SKM-1 (cell line): Measurements from ENCODE around the gene CDK12.

Source experiments
- DNase-seq: peaks from one replicate; lab custom pipeline; 2025; ENCODE audit not compliant: unreplicated experiment; lab: John Stamatoyannopoulos, UW

The CDK12 gene

GRCh38 chr17:39548494-39549225 is 87.4 kb downstream of the CDK12 start:
- DNase-seq, result no peak

GRCh38 chr17:39549747-39550573 is 88.7 kb downstream of the CDK12 start:
- DNase-seq, result no peak

DNA sequence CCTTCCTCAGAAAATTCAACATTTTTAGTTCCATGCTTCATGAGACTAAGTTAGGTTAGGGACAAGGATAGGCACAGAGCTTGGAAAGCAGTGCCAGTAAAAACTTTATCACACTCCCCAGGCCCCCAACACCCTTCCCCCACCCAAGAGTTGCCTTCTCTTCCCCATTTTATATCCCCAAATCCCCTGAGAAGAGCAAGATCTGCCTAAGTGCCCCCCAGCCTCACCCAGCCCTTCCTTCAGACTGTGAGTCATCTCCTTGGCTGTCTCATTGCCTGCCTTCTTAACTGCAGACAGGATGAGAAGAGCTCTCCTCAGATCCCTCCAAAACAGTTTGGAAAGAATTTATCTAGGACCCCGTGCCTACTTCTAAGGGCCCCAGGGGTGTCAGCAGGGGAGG is 90.6 kb downstream of the CDK12 start:
- DNase-seq, result no peak

DNA sequence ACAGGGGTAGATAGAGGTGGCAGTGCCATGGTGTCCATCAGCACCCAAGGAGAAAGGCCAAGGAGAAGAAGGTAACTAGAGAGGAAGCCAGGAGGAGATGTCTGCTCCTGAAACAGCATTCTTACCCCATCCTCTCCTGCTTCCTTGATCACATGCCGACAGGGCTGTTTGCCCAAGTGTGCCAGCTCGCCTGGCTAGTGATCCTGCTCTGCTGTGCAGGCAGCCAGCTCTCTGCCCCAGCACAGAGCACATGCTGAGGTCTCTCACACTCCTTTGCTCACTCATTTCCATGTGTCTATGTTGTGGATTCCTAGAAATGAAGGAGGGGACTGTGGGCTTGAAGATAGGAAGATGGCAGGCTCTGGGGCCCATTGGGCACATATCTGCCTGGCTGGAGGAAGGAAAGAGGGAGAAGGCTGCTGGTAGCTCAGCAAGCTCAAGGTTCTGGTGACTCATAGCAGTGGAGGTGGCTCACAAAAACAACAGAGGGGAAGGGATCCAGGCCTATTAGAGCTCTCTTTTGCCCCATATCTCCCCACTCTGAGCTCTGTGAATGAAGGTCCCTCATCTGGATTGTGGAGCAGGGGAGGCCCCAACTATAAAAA is 92.2 kb downstream of the CDK12 start:
- no peak for DNase-seq

- no peak for DNase-seq
Observed at GRCh38 chr17:39555368-39555767, 94.1 kb downstream of the CDK12 start.

DNA sequence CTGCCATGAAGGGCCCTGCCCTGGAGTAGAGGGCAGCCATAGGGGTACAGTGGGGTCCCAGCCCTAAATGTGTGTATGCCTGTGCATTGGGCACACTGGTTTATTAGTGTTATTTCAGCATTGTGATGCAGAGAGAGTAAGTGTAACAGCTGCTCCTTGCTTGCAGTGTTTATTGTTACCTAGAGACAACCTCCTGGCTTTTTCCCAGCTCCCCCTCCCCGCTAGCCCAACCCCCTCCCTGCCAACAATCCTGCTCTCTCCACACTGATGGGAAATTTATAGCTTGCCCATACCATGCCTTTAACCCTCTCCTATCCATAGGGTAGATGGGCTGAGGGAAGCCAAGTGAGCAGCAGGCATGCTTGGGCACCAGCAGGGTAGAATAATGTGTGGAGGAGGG is 95.1 kb downstream of the CDK12 start:
- DNase-seq, result no peak

GRCh38 chr17:39562395-39562794 is 101.1 kb downstream of the CDK12 start:
- no peak for DNase-seq

- DNase-seq, result no peak
Observed at GRCh38 chr17:39562976-39563375, 101.7 kb downstream of the CDK12 start.

- no peak for DNase-seq
Observed at GRCh38 chr17:39563476-39563875, 102.2 kb downstream of the CDK12 start.

DNA sequence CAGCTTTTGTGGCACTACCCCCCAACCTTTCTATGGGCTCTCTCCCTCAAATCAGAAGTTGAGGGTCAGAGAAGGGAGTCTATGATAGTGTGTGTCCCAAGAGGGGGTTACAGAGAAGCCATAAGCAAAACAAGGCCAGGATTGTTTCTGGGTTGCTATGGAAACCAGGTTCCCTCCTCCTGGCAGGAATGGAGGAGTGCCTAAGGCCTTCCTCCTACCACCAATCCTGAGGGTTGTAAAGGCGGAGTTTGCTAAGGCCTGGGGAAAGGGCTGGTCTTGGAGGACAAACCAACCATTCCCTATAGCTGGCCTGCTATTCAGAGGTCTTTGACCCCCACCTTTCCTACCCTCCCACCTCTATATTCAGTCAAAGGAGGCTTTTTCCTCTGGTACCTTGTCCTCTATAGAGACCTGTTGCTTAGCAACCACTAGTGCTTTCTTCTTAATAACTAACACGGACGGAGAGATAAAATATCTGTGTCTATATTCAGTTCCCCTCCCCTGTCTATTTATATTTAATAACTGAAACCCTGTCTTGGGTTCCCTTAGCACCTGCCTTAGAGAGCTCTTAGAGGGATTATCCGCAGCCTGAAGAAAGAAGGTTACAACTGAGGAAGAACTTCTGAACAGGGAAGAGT is 103.0 kb downstream of the CDK12 start:
- DNase-seq, result no peak

DNA sequence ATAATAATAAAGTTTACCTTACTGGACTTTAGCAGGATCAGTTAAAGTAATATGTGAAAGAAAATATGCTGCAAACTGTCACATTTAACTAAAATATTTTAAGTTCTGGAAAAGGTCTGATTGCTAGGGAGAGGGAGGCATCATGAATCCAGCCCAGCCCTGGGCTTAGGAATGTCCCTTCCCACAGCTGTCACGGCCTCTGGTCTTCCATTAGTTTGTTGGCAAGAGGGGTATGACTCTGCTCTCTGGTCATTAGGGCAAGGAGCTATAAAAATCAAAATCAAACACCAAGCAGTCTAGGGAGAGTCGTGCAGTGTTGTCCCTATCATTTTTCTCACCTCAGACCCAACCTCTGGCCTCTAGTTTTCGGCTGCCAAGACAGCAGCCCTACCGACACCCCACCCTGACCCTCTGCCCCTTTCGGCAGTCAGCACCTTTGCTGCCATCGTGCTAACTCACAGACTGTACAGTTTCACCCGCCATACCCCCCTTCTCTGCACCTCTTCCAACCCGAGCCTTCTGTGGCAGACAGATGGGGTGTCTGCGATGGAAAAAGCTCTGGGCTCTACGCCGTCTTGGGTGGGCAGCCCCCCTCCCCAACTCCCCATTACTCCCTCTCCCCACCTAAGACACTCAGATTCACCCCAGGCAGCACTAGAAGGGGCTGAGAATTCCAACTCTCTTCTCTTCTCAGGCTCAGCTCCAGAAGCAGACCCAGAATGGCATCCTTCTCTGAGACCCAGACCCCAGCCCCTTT is 105.0 kb downstream of the CDK12 start:
- no peak for DNase-seq

GRCh38 chr17:39568702-39569101 is 107.4 kb downstream of the CDK12 start:
- DNase-seq, result no peak

DNA sequence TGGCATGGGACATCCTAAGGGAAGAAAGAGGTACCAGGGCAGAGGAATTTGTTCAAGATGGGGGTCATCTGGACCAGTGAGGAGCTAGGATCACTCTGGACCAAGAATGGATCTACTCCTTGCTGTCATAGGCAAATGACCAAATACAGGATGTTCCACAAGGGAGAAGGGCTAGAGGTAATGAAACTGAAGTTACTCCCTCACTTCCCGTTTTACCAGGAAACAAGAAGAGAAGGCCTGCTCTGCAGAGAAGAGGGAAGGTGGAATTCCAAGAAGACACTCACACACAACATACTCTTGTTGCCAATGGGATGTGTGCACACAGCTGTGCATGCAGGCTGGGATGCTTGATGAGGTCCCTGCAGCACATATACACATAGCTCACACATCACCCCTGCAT is 107.8 kb downstream of the CDK12 start:
- DNase-seq, result no peak

DNA sequence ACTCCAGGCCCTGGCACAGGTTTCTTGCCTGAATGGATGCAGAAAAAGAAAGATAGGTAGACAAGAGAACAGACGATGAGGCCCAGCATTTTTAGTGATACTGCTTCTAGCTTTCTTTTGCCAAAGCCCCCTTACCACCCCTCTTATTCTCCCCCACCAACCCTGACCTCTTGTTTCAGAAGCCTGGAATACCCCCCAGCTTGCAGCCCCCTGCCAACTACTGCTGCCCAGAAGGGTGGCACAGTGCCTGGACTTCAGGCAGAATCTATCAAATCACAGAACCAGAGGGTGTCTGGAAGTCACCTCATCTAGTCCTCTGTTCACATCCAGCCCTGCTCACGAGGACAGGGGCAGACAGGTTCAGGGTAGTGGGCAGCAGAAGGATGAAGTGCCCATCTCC is 110.8 kb downstream of the CDK12 start:
- no peak for DNase-seq

GRCh38 chr17:39573447-39574298 is 112.4 kb downstream of the CDK12 start:
- DNase-seq, result no peak

- no peak for DNase-seq
Observed at GRCh38 chr17:39576187-39576586, 114.9 kb downstream of the CDK12 start.

DNA sequence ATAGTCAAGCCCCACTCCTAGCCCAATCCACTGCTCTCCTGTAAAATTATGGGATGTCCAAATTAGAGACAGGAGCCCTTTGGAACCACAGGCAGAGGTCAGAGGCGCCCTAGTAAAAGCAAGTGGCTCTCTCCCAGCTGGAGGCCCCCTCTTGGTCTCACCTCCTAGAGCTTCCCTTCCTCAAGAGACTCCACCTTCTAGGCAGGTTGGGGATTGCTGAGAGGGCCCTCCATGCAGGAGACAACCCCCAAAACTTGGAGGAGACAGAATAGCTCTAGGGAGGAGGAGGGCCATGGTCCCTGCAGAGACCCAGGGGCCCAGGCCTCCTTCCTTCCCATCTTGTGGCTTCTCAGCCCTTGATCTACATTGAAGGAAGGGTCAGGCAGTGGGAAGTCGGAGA is 117.0 kb downstream of the CDK12 start:
- no peak for DNase-seq

DNA sequence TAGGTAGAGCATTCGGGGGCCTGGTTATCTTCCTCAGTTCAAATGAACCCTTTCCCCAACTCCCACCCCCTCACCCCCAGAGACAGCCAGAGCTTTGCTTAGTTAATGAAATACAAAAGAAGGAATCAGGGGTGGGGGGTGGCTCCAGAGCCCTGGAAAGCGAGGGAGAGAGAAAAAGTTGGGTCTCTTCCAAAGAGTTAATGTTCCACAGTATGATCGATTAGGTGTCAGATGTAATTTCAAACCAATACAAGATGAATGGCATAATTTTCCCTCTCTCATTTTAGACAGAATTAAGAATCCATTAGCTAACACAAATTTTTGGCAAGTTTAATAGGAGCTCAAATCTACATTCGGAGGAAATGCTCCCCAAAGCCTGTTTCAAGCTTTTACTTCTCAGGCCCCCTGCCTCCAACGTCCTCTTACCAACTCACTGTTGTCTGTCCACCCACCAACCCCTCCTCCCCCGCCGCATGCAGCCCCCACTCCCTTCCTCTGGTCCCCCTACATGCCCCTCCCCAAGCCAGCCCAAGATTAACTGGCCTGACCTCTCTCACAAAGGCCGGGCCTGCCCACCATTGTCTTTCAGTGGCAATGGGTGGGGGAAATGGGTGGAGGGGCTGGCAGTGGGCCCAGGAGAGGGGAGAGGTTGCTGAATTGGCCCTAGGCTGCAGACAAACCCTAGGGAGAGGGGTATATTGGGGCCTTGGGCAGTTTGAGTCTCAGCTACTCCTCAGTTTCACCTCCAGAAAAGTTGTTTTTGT is 118.2 kb downstream of the CDK12 start:
- DNase-seq, result no peak

GRCh38 chr17:39580082-39580468 is 118.8 kb downstream of the CDK12 start:
- DNase-seq, result no peak
